Spleen (tissue), 7 donors: ENCODE data around the gene ZEB2.

Source experiments
- CTCF ChIP-seq, 11 experiments: fragments of 200-600 bp in 7 of 11; fragments of 450-650 bp in 4 of 11; sonication (generic) in 4 of 11; IDR thresholded peaks in 8 of 11; conservative IDR thresholded peaks in 3 of 11; 1 replicate in 7 of 11; 2 replicates in 4 of 11; pipeline versions ENCODE4 v1.4.0 to v1.8.0; 2016 to 2021; ENCODE audit warnings: antibody characterized with exemption in 11 of 11, inconsistent platforms in 4 of 11, mild to moderate bottlenecking in 1 of 11
- POLR2A ChIP-seq, 3 donors: fragments of 450-650 bp; IDR thresholded peaks; one replicate each; pipeline ENCODE4 v1.5.1; 2017; ENCODE audit warnings: antibody characterized with exemption in 3 of 3, mild to moderate bottlenecking in 1 of 3
- donor health status: DM: no; HTN: no; CAD: no; lungs with moderate emphysema.
- donor health status: DM: no; HTN: no; CAD: no.
- donor health status: DM: no; HTN: no; CAD: no.

DNA sequence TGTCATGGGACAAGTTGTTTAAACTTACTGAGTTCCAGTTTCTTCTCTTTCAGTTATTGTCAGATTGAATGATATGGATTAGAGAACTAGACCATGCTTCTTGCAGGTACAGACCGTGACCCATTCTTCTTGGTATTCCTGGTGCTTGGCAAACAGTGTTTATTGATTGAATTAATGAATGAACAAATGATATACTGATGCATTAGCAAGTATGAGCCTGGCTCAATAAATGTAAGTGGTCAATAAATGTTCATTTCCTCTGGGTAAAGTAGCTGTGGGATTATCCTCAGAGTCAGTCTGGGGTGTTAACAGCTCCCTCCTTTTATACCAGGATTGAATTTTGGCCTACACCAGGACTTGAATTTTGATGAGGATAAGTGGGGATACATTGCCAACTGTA, 160.2 kb downstream of the ZEB2 start:
- TF ChIP-seq POLR2A (IDR thresholded peaks at IDR 0.05) (no peak), CTCF (IDR thresholded peaks at IDR 0.05 in 8 of 11, conservative IDR thresholded peaks at IDR 0.05 in 3 of 11) (no peak)
